HepG2 (cell line): ENCODE results near the gene POLR1G. TPM values are rescaled to one million over a fixed set of nuclear protein-coding genes. Genes with fewer than 3 reads are reported as not detected.

Experiments
- BCL6 ChIP-seq: IDR thresholded peaks from 2 replicates; pipeline ENCODE4 v1.6.1; 2016; ENCODE audit warnings: missing genetic modification reagents, missing compliant biosample characterization
- BHLHE40 ChIP-seq: IDR thresholded peaks from 2 replicates; pipeline ENCODE4 v1.6.1; 2011; ENCODE audit warnings: low read length, improper control_type of control experiment
- DDIT3 ChIP-seq: sonication (generic); formaldehyde crosslinking; IDR thresholded peaks from 2 replicates; pipeline ENCODE4 v1.4.0; 2020; ENCODE audit warnings: mild to moderate bottlenecking, missing genetic modification reagents
- IKZF4 ChIP-seq: sonication (generic); formaldehyde crosslinking; IDR thresholded peaks from 2 replicates; pipeline ENCODE4 v1.5.1; 2020; ENCODE audit warnings: borderline replicate concordance, mild to moderate bottlenecking, low read depth, missing genetic modification reagents; ENCODE audit errors: not compliant biosample characterization
- KDM2A ChIP-seq: sonication (generic); formaldehyde crosslinking; IDR thresholded peaks from 2 replicates; pipeline ENCODE4 v1.4.0; 2020; ENCODE audit warnings: low read depth, missing genetic modification reagents, borderline replicate concordance
- KDM5A ChIP-seq: fragments of 200-600 bp; sonication (generic); IDR thresholded peaks from 2 replicates; pipeline ENCODE4 v1.7.0; 2018; ENCODE audit warnings: antibody characterized with exemption, mild to moderate bottlenecking, low read length, borderline replicate concordance
- KLF13 ChIP-seq: sonication (generic); formaldehyde crosslinking; IDR thresholded peaks from 2 replicates; pipeline ENCODE4 v1.4.0; 2020; ENCODE audit warnings: mild to moderate bottlenecking, missing genetic modification reagents
- NFATC3 ChIP-seq: sonication (generic); formaldehyde crosslinking; IDR thresholded peaks from 2 replicates; pipeline ENCODE4 v1.5.1; 2020; ENCODE audit warnings: mild to moderate bottlenecking, missing genetic modification reagents
- POLR2AphosphoS2 ChIP-seq: IDR thresholded peaks from 2 replicates; pipeline ENCODE4 v1.6.1; 2011; ENCODE audit warnings: low read depth, low read length, improper control_type of control experiment
- RAD21 ChIP-seq: fragments of 450-650 bp; formaldehyde crosslinking; IDR thresholded peaks from 2 replicates; pipeline ENCODE4 v1.5.0; 2020; ENCODE audit warnings: mild to moderate bottlenecking
- RFX1 ChIP-seq: fragments of 450-650 bp; IDR thresholded peaks from 2 replicates; pipeline ENCODE4 v1.6.1; 2017
- SNRNP70 ChIP-seq: fragments of 200-400 bp; formaldehyde crosslinking; IDR thresholded peaks from 2 replicates; pipeline ENCODE4 v1.6.1; 2017; ENCODE audit warnings: mild to moderate bottlenecking, low read depth, low read length, moderate library complexity
- TBL1XR1 ChIP-seq: fragments of 150-350 bp; IDR thresholded peaks from 2 replicates; pipeline ENCODE4 v1.6.1; 2014; ENCODE audit warnings: borderline replicate concordance, low read length; ENCODE audit not compliant: partially characterized antibody
- TBX3 ChIP-seq: fragments of 450-650 bp; IDR thresholded peaks from 2 replicates; pipeline ENCODE4 v1.6.1; 2017; ENCODE audit warnings: antibody characterized with exemption, mild to moderate bottlenecking, inconsistent platforms, borderline replicate concordance
- WIZ ChIP-seq: sonication (generic); formaldehyde crosslinking; IDR thresholded peaks from 2 replicates; pipeline ENCODE4 v1.5.1; 2020; ENCODE audit warnings: mild to moderate bottlenecking, missing genetic modification reagents
- YEATS2 ChIP-seq: sonication (generic); formaldehyde crosslinking; IDR thresholded peaks from 2 replicates; pipeline ENCODE4 v1.4.0; 2020; ENCODE audit warnings: missing genetic modification reagents, borderline replicate concordance
- ZC3H4 ChIP-seq: sonication (generic); formaldehyde crosslinking; IDR thresholded peaks from 2 replicates; pipeline ENCODE4 v1.4.0; 2020; ENCODE audit warnings: missing genetic modification reagents, borderline replicate concordance
- ZFP36L1 ChIP-seq: sonication (generic); formaldehyde crosslinking; IDR thresholded peaks from 2 replicates; pipeline ENCODE4 v1.8.0; 2022; ENCODE audit warnings: mild to moderate bottlenecking, missing genetic modification reagents, moderate library complexity
- ZNF180 ChIP-seq: sonication (generic); formaldehyde crosslinking; IDR thresholded peaks from 2 replicates; pipeline ENCODE4 v1.4.0; 2020; ENCODE audit warnings: low read depth, missing genetic modification reagents, borderline replicate concordance
- ZNF264 ChIP-seq: sonication (generic); formaldehyde crosslinking; IDR thresholded peaks from 2 replicates; pipeline ENCODE4 v1.4.0; 2020; ENCODE audit warnings: missing genetic modification reagents
- ZNF30 ChIP-seq: sonication (generic); formaldehyde crosslinking; IDR thresholded peaks from 2 replicates; pipeline ENCODE4 v1.5.0; 2020; ENCODE audit warnings: mild to moderate bottlenecking, missing genetic modification reagents
- ZNF558 ChIP-seq: sonication (generic); formaldehyde crosslinking; IDR thresholded peaks from 2 replicates; pipeline ENCODE4 v1.9.0; 2022; ENCODE audit warnings: mild to moderate bottlenecking, missing genetic modification reagents, borderline replicate concordance
- ZNF792 ChIP-seq: IDR thresholded peaks from 2 replicates; pipeline ENCODE4 v1.6.1; 2016
- ZNF816 ChIP-seq: sonication (generic); formaldehyde crosslinking; IDR thresholded peaks from 2 replicates; pipeline ENCODE4 v1.8.0; 2022; ENCODE audit warnings: missing genetic modification reagents, mild to moderate bottlenecking, borderline replicate concordance
- polyA plus RNA-seq, 8 experiments: library from polyadenylated mRNA; depleted of rRNA in 3 of 8; stranded (reverse) in 7 of 8; unstranded in 1 of 8; fragments of >200 nt; fragmentation: Illumina TruSeq in 4 of 8; extraction: Trizol in 4 of 8; gene quantifications; 2 replicates each; pipeline versions ENCODE4 v1.2.1 to v1.2.3, GENCODE V29; 2011 to 2016; ENCODE audit warnings: low read depth in 4 of 8, missing spikeins in 1 of 8, mixed read lengths in 1 of 8; ENCODE audit not compliant: insufficient read depth in 1 of 8
- total RNA-seq, 5 experiments: library from RNA; depleted of rRNA; stranded (reverse); fragments of >200 nt; fragmentation: Illumina TruSeq; extraction: Trizol; gene quantifications; 2 replicates each; pipeline ENCODE4 v1.2.3, GENCODE V29; 2016; ENCODE audit warnings: low read depth in 1 of 5
- TF ChIP-seq, protein P1 (sequence below): sonication (generic); formaldehyde crosslinking; conservative IDR thresholded peaks from 2 replicates; pipeline ENCODE4 v1.4.0; 2020; ENCODE audit warnings: mild to moderate bottlenecking, missing genetic modification reagents, moderate library complexity
- TF ChIP-seq, protein P2 (sequence below): sonication (generic); formaldehyde crosslinking; conservative IDR thresholded peaks from 2 replicates; pipeline ENCODE4 v1.8.0; 2022; ENCODE audit warnings: missing genetic modification reagents
- TF ChIP-seq, protein P3 (sequence below): IDR thresholded peaks from 2 replicates; pipeline ENCODE4 v1.6.1; 2016; ENCODE audit warnings: missing compliant biosample characterization, missing genetic modification reagents, borderline replicate concordance

The POLR1G gene
- total and polyA plus RNA-seq, 2 of the 13 experiments (the other 11 are each of a cell fraction or from before 2014, with no cell fraction given): 3.5 to 20.8 TPM

DNA sequence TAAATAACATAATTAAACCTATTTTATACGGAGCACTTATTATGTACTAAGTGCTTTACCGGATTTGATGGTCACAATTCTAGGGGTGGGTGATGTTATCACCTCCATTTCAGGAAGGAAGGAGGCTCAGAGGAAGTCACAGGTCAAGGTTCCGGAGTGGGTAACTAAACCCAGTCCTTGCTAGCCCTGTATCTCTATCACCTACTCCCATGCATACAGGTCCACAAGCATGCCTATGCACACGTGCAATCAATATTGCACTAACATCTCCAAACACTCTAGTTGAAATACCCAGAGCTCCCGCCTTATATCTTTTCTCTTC is 43.5 kb downstream of the POLR1G start (continued):
- TF ChIP-seq BHLHE40: peak; percentile 76
- TF ChIP-seq BCL6: no peak
- TF ChIP-seq RFX1: no peak
- TF ChIP-seq ZNF558 (CRISPR knock-in tag): no peak
- TF ChIP-seq, protein P1, sequence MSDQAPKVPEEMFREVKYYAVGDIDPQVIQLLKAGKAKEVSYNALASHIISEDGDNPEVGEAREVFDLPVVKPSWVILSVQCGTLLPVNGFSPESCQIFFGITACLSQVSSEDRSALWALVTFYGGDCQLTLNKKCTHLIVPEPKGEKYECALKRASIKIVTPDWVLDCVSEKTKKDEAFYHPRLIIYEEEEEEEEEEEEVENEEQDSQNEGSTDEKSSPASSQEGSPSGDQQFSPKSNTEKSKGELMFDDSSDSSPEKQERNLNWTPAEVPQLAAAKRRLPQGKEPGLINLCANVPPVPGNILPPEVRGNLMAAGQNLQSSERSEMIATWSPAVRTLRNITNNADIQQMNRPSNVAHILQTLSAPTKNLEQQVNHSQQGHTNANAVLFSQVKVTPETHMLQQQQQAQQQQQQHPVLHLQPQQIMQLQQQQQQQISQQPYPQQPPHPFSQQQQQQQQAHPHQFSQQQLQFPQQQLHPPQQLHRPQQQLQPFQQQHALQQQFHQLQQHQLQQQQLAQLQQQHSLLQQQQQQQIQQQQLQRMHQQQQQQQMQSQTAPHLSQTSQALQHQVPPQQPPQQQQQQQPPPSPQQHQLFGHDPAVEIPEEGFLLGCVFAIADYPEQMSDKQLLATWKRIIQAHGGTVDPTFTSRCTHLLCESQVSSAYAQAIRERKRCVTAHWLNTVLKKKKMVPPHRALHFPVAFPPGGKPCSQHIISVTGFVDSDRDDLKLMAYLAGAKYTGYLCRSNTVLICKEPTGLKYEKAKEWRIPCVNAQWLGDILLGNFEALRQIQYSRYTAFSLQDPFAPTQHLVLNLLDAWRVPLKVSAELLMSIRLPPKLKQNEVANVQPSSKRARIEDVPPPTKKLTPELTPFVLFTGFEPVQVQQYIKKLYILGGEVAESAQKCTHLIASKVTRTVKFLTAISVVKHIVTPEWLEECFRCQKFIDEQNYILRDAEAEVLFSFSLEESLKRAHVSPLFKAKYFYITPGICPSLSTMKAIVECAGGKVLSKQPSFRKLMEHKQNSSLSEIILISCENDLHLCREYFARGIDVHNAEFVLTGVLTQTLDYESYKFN: no peak
- TF ChIP-seq IKZF4: no peak
- TF ChIP-seq YEATS2 (CRISPR knock-in tag): no peak
- no peak for TF ChIP-seq ZNF180 (CRISPR knock-in tag)
- no peak for TF ChIP-seq WIZ
- no peak for TF ChIP-seq POLR2AphosphoS2
- TF ChIP-seq KLF13 (CRISPR knock-in tag): no peak
- 0 out of 2 replicates have a peak, but pooled peaks have one; percentile 26 for TF ChIP-seq TBX3
- no peak for TF ChIP-seq ZNF816 (CRISPR knock-in tag)
- no peak for TF ChIP-seq SNRNP70
- TF ChIP-seq, protein P2, sequence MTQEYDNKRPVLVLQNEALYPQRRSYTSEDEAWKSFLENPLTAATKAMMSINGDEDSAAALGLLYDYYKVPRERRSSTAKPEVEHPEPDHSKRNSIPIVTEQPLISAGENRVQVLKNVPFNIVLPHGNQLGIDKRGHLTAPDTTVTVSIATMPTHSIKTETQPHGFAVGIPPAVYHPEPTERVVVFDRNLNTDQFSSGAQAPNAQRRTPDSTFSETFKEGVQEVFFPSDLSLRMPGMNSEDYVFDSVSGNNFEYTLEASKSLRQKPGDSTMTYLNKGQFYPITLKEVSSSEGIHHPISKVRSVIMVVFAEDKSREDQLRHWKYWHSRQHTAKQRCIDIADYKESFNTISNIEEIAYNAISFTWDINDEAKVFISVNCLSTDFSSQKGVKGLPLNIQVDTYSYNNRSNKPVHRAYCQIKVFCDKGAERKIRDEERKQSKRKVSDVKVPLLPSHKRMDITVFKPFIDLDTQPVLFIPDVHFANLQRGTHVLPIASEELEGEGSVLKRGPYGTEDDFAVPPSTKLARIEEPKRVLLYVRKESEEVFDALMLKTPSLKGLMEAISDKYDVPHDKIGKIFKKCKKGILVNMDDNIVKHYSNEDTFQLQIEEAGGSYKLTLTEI (CRISPR knock-in tag): no peak
- TF ChIP-seq, protein P3, sequence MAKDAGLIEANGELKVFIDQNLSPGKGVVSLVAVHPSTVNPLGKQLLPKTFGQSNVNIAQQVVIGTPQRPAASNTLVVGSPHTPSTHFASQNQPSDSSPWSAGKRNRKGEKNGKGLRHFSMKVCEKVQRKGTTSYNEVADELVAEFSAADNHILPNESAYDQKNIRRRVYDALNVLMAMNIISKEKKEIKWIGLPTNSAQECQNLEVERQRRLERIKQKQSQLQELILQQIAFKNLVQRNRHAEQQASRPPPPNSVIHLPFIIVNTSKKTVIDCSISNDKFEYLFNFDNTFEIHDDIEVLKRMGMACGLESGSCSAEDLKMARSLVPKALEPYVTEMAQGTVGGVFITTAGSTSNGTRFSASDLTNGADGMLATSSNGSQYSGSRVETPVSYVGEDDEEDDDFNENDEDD (CRISPR knock-in tag): no peak
- TF ChIP-seq RAD21: no peak
- TF ChIP-seq ZNF30 (CRISPR knock-in tag): no peak
- no peak for TF ChIP-seq ZNF264
- no peak for TF ChIP-seq NFATC3
- no peak for TF ChIP-seq DDIT3 (CRISPR knock-in tag)
- TF ChIP-seq ZFP36L1 (CRISPR knock-in tag): no peak
- 0 out of 2 replicates have a peak, but pooled peaks have one; percentile 0 for TF ChIP-seq KDM2A
- peak; percentile 55; the same call in 1 of the 2 replicates for TF ChIP-seq ZNF792 (CRISPR knock-in tag)
- TF ChIP-seq TBL1XR1: no peak
- no peak for TF ChIP-seq KDM5A
- TF ChIP-seq ZC3H4 (CRISPR knock-in tag): no peak
